ENCODE measurements around the gene MYH3. TPM values are rescaled to one million over a fixed set of nuclear protein-coding genes. Genes with fewer than 3 reads are reported as not detected.

MYH3 gene
- total RNA-seq, 1 donor from 2014 or later = 0.41 TPM

DNA sequence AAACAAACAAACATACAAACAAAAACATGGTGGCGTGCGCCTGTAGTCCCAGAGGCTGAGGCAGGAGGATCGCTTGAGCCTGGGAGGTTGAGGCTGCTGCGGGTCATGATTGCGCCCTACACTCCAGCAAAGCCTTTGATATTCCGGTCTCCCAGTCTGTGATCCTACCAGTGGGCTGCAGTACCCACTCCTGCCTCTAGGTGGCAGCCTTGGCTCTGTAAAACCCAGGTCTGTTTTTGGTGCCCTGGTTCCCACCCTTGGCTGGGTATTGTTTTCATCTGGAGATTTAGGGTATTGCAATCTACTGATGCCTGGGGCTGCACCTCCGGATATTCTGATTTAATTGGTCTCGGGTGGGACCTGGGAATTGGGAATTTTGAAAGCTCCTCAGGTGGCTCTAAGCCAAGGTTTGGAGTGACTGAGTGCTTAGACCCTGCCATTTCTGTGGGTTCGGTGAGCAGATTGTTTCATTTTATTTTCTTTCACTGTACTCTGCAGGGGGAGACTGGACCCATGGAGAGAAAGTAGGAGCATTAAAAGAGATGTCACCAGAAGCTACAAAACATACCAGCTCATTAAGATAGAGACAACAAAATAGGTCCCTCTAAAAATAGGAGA, 40.5 kb downstream of the MYH3 start:
- DNase-seq (ENCODE audit: low spot score in 2 of 2) (peak; percentile 39 to 62), FAIRE-seq (no peak)

DNA sequence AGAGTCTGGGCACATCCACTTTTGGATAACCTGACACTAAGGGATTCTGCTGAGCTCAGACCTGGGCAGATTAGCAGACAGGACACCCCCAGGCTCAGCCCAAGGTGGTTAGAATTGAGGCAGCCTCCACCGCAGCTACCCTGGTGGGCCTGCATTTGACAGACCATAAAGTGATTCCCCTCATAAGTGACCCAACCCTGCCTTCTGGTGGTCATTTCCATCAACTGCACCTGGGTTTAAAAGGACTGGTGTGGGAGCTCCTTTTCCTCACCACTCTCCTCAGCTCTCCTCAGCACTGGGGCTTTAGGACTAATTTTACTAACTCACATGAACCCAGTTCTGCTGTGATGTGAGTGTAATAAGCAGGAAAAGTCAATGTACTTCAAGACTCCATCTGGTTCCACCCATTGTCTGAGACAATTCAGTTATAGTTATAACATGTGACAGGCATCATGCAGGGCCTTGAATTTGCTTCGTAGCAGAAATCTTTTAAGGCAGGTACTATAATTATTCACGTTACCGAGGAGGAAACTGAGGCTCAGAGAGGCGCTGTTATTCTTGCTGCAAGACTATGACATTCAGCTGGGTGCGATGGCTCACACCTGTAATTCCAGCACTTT, 42.5 kb downstream of the MYH3 start:
- DNase-seq (ENCODE audit: low spot score in 2 of 2) (peak; percentile 20 to 54), FAIRE-seq (no peak)

DNA sequence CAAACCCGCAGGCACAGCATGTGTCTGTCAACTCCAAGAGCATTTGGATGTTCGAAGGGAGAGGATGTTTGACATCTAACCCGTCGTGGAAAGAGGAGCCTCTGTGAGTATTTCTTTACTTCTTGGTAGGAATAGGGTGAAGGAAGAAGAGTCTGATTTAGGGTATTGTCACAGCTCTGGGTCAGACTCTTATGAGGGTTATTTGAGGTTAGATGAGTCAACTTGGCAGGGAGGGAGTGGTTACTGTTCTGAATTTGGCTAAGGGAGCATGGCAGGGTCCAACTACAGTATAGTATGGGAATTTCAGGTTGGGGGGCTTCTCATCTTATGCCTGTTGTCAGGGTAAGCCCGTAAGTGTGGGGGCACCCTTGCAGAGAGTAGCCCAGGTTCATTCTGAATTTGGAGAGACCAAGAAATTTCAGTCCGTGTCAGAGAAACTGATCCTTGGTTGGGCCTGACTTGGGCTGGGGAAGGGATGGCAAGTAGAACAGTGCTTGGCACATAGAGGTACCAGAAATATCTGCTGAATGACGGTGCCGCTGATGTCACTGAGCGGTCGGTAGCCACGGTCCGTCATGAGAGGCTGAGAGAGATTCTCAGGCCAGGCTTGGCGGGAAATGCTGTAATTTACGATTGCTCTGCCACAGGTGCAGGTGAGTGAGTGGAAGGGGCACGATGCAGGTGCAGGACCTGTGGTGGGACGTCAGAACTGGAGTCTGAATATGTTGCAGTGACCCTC, 43.2 kb downstream of the MYH3 start:
- DNase-seq (ENCODE audit: low spot score in 2 of 2) = no peak
- no peak for FAIRE-seq

DNA sequence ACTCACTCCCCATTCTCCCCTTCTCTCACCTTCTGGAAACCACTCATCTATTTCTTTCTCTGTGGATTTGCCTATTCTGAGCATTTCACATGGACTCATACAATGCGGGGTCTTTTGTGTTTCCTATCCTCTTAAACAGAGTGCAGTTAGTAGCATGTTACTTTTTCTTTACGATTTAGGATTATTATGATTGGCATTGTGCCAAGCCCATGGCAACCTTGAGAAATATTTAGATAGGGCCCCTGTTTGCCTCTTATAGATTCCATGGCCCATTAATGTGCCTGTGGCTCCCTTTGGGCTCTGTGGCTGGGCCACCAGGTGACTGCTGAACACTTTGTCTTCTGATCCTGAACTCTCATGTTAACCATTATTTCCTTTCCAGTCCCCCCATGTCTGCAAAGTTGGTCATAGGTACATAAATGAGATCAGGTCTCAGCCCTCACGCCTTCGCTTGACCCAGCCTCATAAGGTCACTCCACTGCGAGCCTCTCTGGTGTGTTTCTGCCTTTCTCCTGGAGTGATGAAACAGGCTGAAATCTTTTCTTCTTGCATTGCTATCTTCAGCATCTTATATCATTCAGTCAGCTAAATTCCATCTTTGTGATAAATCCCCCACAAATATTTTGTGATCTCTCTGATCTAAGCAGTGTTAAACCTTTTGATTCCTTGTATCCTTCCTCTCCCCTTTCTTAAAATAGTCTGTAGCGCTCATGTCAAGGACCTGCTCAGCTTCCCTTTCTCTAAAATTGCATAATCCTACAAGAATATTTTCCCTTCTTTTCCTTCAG, 44.0 kb downstream of the MYH3 start:
- no peak for DNase-seq (ENCODE audit: low spot score in 2 of 2)
- no peak for FAIRE-seq

DNA sequence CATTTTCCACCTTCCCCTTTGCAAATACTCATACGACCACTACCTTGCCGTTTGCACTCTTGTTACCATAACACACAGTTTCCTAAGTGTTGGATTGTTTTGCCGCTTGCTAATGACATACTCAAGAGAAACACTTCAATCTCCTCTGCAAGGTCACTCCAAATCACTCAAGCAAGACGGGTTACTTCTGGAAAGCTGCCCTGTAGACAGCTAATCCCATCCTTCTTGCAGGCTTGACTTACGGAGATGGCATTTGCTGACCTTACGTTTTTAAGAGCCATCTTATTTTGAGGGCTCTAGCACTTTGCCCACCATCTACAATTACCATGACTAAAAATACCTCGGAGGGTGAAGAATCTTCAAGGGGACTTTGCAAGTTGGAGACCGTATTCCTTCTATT, 46.2 kb downstream of the MYH3 start:
- no peak for DNase-seq (ENCODE audit: low spot score in 2 of 2)
- FAIRE-seq = no peak

DNA sequence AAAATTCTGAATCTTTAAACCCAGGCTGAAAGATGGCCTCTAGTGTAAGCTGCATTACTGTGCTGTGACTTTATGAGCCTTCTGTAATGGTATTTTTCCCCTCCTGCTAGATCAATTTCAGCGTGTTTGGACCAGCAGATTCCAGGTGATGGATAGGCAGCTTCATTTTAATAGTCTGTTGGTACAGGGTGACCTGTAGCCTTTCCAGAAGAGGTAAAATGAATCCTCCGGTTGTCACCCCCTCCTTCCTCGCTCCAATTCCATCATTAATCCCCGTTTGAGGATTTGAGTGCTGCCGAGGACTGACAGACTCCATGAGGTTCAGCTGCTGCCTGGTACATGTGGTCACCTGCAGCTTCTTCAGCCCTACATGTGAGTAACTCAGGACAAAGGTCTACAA, 48.9 kb downstream of the MYH3 start:
- FAIRE-seq = no peak
- DNase-seq (ENCODE audit: low spot score in 2 of 2) = no peak

DNA sequence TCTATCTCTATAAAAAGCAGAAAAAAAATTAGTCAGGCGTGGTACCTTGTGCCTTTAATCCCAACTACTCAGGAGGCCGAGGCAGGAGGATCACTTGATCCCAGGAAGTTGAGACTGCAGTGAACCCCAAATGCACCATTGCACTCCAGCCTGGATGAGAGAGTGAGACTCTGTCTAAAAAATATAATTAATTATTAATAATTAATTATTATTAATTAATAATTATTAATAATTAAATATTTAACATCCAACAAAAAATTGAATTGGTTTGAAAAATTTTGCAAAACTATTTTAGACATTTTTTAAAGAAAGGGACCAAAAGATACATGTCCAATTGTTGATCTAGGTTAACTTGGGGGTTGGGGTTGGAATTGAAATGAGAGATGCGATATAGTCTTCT, 51.0 kb downstream of the MYH3 start:
- DNase-seq (ENCODE audit: low spot score in 2 of 2) (no peak), FAIRE-seq (no peak)

DNA sequence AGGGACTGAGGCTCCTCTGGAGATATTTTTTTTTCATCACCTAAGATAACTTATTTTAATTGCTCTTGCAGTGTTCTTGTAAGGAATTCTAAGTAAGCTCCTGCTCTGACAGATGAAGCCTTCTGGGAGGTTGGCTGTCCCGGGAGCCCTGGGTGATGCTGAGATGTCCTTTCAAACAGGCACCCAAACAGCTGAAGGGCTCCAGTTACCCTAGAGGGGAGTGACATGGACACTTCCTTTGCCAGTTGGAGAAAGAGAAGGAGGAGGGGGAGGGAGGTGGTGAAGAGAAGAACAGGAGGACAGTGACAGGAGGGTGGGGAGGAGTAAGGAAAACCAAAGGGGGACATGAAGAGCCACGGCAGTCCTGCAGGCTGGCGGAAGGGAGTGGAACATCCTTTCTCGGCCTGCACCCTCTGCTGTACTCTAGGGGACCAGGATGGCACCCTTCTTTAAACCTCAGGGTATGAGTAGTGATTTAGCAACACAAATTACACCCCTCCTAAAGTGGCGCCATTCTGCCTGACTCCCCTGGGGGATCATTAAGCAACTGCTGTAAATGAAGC, 51.8 kb downstream of the MYH3 start:
- DNase-seq (ENCODE audit: low spot score in 2 of 2) = no peak
- no peak for FAIRE-seq

DNA sequence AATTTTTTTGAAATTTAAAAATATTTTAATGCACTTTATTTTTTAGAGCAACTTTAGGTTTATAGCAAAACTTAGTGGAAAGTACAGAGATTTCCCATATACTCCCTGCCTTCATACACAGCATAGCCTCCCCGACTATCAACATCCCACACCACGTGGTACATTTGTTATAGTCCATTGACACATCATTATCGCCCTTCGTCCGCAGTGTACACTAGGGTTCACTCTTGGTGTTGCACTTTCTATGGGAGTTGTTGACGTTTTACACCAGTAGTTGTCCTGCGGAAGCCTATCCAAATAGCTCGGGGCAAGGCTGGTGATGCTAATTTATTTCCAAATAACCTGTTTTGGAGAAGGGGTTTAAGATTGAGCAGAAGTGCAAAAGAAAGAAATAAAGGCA, 52.6 kb downstream of the MYH3 start:
- no peak for DNase-seq (ENCODE audit: low spot score in 2 of 2)
- no peak for FAIRE-seq

DNA sequence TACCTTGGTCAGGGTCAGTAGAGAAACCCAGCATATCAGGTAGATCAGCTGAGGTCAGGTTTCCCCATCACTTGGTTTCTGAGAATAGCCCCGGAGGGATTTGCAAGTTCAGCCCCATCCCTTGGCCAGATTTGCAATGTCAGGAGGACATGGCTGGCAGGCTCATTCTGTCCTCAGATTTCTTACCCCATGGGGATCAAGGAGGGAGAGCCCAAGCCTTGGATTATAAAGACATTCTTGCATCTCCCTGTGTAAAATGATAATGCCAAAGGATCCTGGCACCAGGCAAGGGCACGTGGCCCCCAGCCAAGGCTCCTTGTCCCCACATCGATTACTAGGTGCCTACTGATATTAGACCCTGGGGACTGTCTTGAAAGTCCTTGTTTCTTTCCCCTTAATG, 53.2 kb downstream of the MYH3 start:
- DNase-seq (ENCODE audit: low spot score in 2 of 2) = no peak
- no peak for FAIRE-seq

DNA sequence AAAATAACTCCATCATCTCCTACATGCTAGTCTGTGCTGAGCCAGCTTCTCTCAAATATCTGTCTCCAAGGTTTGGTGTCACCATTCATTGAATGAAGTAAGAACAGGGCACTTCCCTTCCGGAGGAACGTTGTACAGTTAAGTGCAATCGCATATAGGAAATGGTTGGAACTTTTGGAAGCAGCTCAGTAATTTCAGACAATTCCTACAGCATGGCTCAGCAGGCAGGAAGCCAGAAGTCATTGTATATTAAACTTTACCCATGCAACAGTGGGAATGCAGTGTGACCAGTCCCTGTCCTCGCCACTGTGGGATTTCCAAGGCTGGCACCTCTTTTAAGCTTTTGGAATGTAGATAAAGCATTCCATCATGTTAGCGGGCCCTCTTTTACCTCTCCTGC, 56.5 kb downstream of the MYH3 start:
- FAIRE-seq (no peak), DNase-seq (ENCODE audit: low spot score in 2 of 2) (no peak)

DNA sequence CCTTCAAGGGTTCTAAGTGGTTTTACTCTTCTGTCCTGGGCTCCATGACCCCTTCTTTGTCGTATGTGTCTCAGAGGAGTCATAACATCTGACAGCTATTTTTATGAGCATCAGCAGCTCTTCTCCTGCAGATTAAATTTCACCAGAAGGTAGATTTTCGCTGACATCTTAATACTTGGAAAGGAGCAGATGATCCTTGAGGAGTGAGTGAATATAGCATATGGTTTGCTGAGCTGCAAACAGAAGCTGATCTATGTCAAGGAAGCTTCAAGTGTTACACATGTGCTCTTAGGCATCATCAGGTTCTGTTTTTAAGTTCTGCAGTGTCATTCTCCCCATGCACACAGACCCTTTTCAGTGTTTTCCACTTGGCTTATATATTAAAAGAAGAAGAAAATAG, 58.5 kb downstream of the MYH3 start:
- DNase-seq (ENCODE audit: low spot score in 2 of 2) (no peak), FAIRE-seq (no peak)

DNA sequence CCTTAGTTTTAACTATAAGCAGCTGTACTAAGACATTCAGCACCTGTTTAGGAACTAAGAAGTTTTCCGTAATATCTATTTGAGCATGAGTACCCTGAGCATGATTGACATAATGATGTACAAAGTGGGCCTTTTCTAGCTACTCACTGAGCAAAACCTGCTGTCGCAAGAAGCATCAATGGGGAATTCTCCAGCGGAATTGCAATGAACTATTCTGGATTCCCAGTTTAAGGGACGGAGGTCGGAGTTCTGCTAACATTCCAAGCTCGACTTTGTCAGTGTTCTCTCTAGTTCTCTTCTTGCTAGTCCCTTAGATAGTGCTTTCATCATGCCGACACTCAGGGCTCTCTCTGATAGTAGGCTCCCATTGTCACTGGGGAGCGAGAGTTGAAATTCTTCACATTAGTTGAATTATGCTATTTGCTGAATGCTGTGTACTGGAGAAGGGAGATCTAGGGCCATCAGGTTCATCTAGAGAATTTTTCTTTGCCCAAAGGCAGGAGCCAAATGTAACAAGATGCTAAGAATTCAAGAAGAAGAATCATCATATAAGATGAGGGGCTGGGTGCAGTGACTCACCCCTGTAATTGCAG, 67.5 kb downstream of the MYH3 start:
- no peak for FAIRE-seq
- DNase-seq (ENCODE audit: low spot score in 2 of 2) = no peak

DNA sequence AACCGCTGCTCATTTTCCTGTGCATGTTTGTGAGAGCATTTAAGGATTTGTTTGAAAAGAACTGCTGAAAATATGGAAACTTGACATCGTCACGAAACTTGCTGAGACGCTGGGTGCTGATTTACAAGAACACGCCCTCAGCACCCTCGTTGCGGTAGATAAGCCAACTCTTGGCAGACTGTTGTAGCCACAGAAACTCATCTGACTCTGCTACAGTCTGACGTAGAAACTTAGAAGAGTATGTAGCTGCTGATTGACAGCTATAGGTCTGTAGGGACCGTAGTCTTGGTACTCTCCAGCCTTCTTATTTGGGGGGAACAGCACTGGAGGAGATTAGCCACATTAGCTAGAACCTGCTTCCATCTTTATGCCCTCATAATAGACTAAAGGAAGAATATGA, 71.6 kb downstream of the MYH3 start:
- FAIRE-seq (no peak), DNase-seq (ENCODE audit: low spot score in 2 of 2) (no peak)

DNA sequence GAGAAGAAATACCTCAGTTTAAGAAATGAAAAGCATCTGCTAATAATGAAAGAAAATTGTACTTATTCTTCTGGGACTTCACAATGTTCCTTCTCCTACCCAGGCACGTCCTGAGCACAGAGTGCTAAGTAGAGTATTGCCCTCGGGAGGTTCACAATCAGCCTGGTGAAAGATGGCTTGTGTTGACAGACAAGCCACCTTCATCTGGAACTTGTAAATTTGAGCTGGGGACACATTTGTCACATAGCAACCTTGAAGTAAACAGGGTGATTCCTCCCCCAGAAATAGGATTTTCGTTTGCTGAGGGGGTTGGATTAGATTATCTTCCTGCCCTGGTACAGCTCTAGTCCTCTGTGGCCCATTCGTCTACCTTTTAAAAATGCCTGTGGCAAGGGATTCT, 73.3 kb downstream of the MYH3 start:
- FAIRE-seq (no peak), DNase-seq (ENCODE audit: low spot score in 2 of 2) (no peak)

DNA sequence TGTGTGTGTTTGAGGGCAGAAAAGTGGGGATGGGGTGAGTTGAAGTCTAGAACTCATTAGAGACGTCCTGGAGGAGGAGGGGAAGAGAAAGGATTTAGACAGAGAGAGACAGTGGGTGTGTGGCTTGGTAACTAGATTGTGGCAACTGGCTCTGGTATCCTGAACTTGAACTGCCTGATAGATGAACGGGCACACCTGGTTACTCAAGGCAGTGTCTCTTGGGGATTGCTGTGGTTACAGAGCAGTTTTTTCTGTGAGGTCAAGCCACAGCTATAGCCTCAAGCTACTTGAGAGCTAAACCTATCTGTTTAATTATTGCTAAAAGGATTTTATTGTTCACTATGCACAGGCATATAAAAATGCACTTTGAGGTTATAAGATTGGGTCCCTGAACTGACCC, 77.8 kb downstream of the MYH3 start:
- FAIRE-seq (no peak), DNase-seq (ENCODE audit: low spot score in 2 of 2) (no peak)
